Neural cell (in vitro differentiated cells): Measurements from ENCODE around the gene BCOR.

Experiments
- EP300 ChIP-seq: fragments of 450-650 bp; conservative IDR thresholded peaks from 2 replicates; pipeline ENCODE4 v1.6.1; 2014; ENCODE audit warnings: antibody characterized with exemption, mild to moderate bottlenecking, moderate library complexity; ENCODE audit not compliant: poor library complexity, severe bottlenecking
- EZH2 ChIP-seq: fragments of 200-600, 300-800 bp; shearing (Covaris generic), sonication (generic); IDR thresholded peaks from 2 replicates; pipeline ENCODE4 v1.6.1; 2014; ENCODE audit warnings: antibody characterized with exemption, low read length, borderline replicate concordance, mild to moderate bottlenecking; ENCODE audit not compliant: insufficient read depth, poor library complexity, severe bottlenecking
- MXI1 ChIP-seq: fragments of 450-650 bp; conservative IDR thresholded peaks from 2 replicates; pipeline ENCODE4 v1.6.1; 2014; ENCODE audit warnings: antibody characterized with exemption, mild to moderate bottlenecking; ENCODE audit not compliant: poor library complexity, severe bottlenecking
- POLR2AphosphoS5 ChIP-seq: IDR thresholded peaks from 2 replicates; pipeline ENCODE4 v1.6.1; 2012
- RAD21 ChIP-seq: fragments of 450-650 bp; conservative IDR thresholded peaks from 2 replicates; pipeline ENCODE4 v1.6.1; 2014; ENCODE audit warnings: antibody characterized with exemption, mild to moderate bottlenecking, moderate library complexity
- REST ChIP-seq: IDR thresholded peaks from 2 replicates; pipeline ENCODE4 v1.6.1; 2012; ENCODE audit warnings: borderline replicate concordance
- SMC3 ChIP-seq: fragments of 450-650 bp; conservative IDR thresholded peaks from 2 replicates; pipeline ENCODE4 v1.6.1; 2014; ENCODE audit warnings: antibody characterized with exemption, mild to moderate bottlenecking, moderate library complexity; ENCODE audit not compliant: poor library complexity
- TAF1 ChIP-seq: IDR thresholded peaks from 2 replicates; pipeline ENCODE4 v1.6.1; 2012; ENCODE audit warnings: low read depth
- TF ChIP-seq, protein P1 (sequence below): fragments of 450-650 bp; IDR thresholded peaks from 2 replicates; pipeline ENCODE4 v1.5.1; 2014; ENCODE audit warnings: antibody characterized with exemption, mild to moderate bottlenecking, moderate library complexity; ENCODE audit not compliant: poor library complexity, severe bottlenecking

- TF ChIP-seq, protein P1, sequence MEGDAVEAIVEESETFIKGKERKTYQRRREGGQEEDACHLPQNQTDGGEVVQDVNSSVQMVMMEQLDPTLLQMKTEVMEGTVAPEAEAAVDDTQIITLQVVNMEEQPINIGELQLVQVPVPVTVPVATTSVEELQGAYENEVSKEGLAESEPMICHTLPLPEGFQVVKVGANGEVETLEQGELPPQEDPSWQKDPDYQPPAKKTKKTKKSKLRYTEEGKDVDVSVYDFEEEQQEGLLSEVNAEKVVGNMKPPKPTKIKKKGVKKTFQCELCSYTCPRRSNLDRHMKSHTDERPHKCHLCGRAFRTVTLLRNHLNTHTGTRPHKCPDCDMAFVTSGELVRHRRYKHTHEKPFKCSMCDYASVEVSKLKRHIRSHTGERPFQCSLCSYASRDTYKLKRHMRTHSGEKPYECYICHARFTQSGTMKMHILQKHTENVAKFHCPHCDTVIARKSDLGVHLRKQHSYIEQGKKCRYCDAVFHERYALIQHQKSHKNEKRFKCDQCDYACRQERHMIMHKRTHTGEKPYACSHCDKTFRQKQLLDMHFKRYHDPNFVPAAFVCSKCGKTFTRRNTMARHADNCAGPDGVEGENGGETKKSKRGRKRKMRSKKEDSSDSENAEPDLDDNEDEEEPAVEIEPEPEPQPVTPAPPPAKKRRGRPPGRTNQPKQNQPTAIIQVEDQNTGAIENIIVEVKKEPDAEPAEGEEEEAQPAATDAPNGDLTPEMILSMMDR: no peak
- TF ChIP-seq POLR2AphosphoS5 (no peak), EZH2 (no peak), MXI1 (no peak), TAF1 (no peak), SMC3 (no peak), EP300 (no peak), RAD21 (no peak), REST (no peak)
Measured at GRCh38 chrX:40142417-40142816, 44.7 kb upstream of the BCOR start.
